Suprapubic skin (tissue), 3 donors: ENCODE data around the gene USP34.

Source experiments
- CTCF ChIP-seq, 2 donors: fragments of 200-600 bp in 1 of 2; fragments of 450-650 bp in 1 of 2; sonication (generic) in 1 of 2; IDR thresholded peaks; one replicate each; pipeline ENCODE4 v1.5.1; 2016 to 2019; ENCODE audit warnings: antibody characterized with exemption in 2 of 2, mild to moderate bottlenecking in 1 of 2, moderate library complexity in 1 of 2
- POLR2AphosphoS5 ChIP-seq, 3 donors: sonication (generic); formaldehyde crosslinking; IDR thresholded peaks; one replicate each; pipeline ENCODE4 v1.6.1; 2017; ENCODE audit warnings: antibody characterized with exemption in 3 of 3

- TF ChIP-seq POLR2AphosphoS5 (IDR thresholded peaks at IDR 0.05): no peak
- TF ChIP-seq CTCF (IDR thresholded peaks at IDR 0.05): no peak
These were observed 37.9 kb downstream of the USP34 start for GRCh38 chr2:61432990-61433389.
